Measurements from ENCODE around the gene ZNG1A.

GRCh38 chr9:221989-222776 lies 43.3 kb upstream of the ZNG1A start:
- TF ChIP-seq, protein P1, sequence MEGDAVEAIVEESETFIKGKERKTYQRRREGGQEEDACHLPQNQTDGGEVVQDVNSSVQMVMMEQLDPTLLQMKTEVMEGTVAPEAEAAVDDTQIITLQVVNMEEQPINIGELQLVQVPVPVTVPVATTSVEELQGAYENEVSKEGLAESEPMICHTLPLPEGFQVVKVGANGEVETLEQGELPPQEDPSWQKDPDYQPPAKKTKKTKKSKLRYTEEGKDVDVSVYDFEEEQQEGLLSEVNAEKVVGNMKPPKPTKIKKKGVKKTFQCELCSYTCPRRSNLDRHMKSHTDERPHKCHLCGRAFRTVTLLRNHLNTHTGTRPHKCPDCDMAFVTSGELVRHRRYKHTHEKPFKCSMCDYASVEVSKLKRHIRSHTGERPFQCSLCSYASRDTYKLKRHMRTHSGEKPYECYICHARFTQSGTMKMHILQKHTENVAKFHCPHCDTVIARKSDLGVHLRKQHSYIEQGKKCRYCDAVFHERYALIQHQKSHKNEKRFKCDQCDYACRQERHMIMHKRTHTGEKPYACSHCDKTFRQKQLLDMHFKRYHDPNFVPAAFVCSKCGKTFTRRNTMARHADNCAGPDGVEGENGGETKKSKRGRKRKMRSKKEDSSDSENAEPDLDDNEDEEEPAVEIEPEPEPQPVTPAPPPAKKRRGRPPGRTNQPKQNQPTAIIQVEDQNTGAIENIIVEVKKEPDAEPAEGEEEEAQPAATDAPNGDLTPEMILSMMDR (IDR thresholded peaks at IDR 0.05) = no peak
- no peak for TF ChIP-seq POLR2A (IDR thresholded peaks at IDR 0.05)

Data from body of pancreas (tissue), 4 donors.